ENCODE data around the gene SMAGP.
"Not testable (repeated sequence)": the region's sequence is repeated elsewhere in the genome, so short reads cannot be mapped to it uniquely, and the experiment has no call there.

The SMAGP gene

DNA sequence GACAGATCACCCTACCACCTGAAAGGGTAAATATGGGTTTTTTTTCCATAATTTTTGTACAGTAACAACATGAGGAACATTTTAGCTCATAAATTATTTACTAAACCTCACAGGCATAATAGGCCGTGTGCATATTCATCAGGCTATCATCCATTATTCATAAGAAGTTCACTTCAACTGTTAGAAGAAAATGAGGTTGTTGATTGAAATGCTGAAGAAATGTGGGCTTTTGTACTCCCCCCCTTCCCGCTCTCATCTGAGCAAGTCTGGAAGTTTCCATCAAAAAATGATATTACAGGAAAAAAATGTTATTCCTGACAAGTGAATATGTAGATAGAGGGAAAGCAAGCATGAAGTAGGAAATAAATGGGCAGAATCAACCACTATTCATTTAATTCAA is 44.4 kb downstream of the SMAGP start:
- Histone ChIP-seq H3K4me2 (ENCODE audit: low read length) (no peak overlapping the region), H3K36me3 (ENCODE audit: control insufficient read depth, insufficient read depth, low read length) (no peaks in the 10 kb centered on the region), H3K4me3 (ENCODE audit: low read depth, low read length) (no peak overlapping the region), H3K27ac (no peak overlapping the region), H3K9me3 (ENCODE audit: control insufficient read depth, low read length) (no peaks in the 10 kb centered on the region), H2AFZ (no peak overlapping the region), H3K4me1 (no peaks in the 10 kb centered on the region), H3K79me2 (no peaks in the 10 kb centered on the region), H3K9ac (no peak overlapping the region), H3K27me3 (ENCODE audit: control insufficient read depth, insufficient read depth, low read length) (no peaks in the 10 kb centered on the region)
- no peak for TF ChIP-seq CTCF (IDR thresholded peaks at IDR 0.05)

GRCh38 chr12:51225234-51225633 is 45.0 kb downstream of the SMAGP start:
- TF ChIP-seq CTCF (IDR thresholded peaks at IDR 0.05) = no peak
- no peak overlapping the region for H3K4me3 ChIP-seq (ENCODE audit: low read depth, low read length)

DNA sequence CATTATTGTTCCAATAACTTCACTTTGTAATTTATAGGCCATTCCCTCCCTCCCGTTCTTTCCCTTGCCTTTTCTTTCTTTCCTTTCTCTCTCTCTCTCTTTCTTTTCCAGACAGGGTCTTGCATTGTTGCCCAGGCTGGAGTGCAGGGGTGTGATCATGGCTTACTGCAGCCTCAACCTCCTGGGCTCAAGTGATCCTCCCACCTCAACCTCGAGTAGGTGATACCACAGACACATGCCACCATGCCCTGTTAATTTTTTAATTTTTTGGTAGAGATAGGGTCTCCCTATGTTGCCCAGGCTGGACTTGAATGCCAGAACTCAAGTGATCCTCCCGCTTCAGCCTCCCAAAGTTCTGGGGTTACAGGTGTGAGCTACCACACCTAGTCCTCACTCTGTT is 45.6 kb downstream of the SMAGP start:
- Histone ChIP-seq H3K9ac (no peak overlapping the region), H3K27me3 (ENCODE audit: control insufficient read depth, insufficient read depth, low read length) (no peaks in the 10 kb centered on the region), H3K9me3 (ENCODE audit: control insufficient read depth, low read length) (no peaks in the 10 kb centered on the region), H3K4me2 (ENCODE audit: low read length) (no peak overlapping the region), H3K27ac (no peak overlapping the region), H3K4me3 (ENCODE audit: low read depth, low read length) (no peak overlapping the region), H3K36me3 (ENCODE audit: control insufficient read depth, insufficient read depth, low read length) (no peaks in the 10 kb centered on the region), H3K4me1 (no peaks in the 10 kb centered on the region), H2AFZ (no peak overlapping the region), H3K79me2 (peaks cover 3% of the 10 kb centered on the region)
- no peak for TF ChIP-seq CTCF (IDR thresholded peaks at IDR 0.05)

More at GRCh38 chr12:51225234-51225633, 45.0 kb downstream of the SMAGP start:
- Histone ChIP-seq H3K79me2 (peaks cover 2% of the 10 kb centered on the region), H3K27me3 (ENCODE audit: control insufficient read depth, insufficient read depth, low read length) (no peaks in the 10 kb centered on the region), H3K36me3 (ENCODE audit: control insufficient read depth, insufficient read depth, low read length) (no peaks in the 10 kb centered on the region), H2AFZ (no peak overlapping the region), H3K4me1 (no peaks in the 10 kb centered on the region), H3K4me2 (ENCODE audit: low read length) (no peak overlapping the region), H3K9me3 (ENCODE audit: control insufficient read depth, low read length) (no peaks in the 10 kb centered on the region), H3K9ac (no peak overlapping the region), H3K27ac (no peak overlapping the region)

- no peak overlapping the region for H2AFZ ChIP-seq
- H3K4me1 ChIP-seq = peaks cover 4% of the 10 kb centered on the region
- no peak overlapping the region for H3K4me3 ChIP-seq (ENCODE audit: low read depth, low read length)
- no peak for TF ChIP-seq CTCF (IDR thresholded peaks at IDR 0.05)
- H3K9me3 ChIP-seq (ENCODE audit: control insufficient read depth, low read length) = no peaks in the 10 kb centered on the region
- H3K27ac ChIP-seq = no peak overlapping the region
- H3K79me2 ChIP-seq = peaks cover 6% of the 10 kb centered on the region
- H3K36me3 ChIP-seq (ENCODE audit: control insufficient read depth, insufficient read depth, low read length) = no peaks in the 10 kb centered on the region
- no peaks in the 10 kb centered on the region for H3K27me3 ChIP-seq (ENCODE audit: control insufficient read depth, insufficient read depth, low read length)
- no peak overlapping the region for H3K4me2 ChIP-seq (ENCODE audit: low read length)
- H3K9ac ChIP-seq = no peak overlapping the region
These were observed 47.8 kb downstream of the SMAGP start for GRCh38 chr12:51222461-51222860.

DNA sequence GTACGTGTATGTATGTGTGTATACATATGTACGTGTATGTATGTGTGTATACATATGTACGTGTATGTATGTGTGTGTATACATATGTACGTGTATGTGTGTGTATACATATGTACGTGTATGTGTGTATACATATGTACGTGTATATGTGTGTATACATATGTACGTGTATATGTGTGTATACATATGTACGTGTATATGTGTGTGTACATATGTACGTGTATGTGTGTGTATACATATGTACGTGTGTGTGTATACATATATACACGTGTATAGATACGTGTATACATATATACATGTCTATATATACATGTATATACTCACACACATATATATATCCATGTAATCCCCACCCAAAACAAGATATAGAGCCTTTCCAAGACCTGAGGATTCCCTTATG is 50.4 kb downstream of the SMAGP start:
- not testable (repeated sequence) for H3K9me3 ChIP-seq (ENCODE audit: control insufficient read depth, low read length); H3K79me2 ChIP-seq; H3K4me3 ChIP-seq (ENCODE audit: low read depth, low read length); H3K9ac ChIP-seq; H3K27ac ChIP-seq; H3K4me2 ChIP-seq (ENCODE audit: low read length); H3K36me3 ChIP-seq (ENCODE audit: control insufficient read depth, insufficient read depth, low read length); H3K27me3 ChIP-seq (ENCODE audit: control insufficient read depth, insufficient read depth, low read length); H2AFZ ChIP-seq; H3K4me1 ChIP-seq

Data from parathyroid adenoma (tissue), 2 donors.